Ishikawa (cell line): ENCODE data around the gene BIN2.

Source experiments
- CEBPB ChIP-seq: IDR thresholded peaks from 2 replicates; pipeline ENCODE4 v1.6.1; 2012
- CREB1 ChIP-seq: IDR thresholded peaks from 2 replicates; pipeline ENCODE4 v1.6.1; 2012; ENCODE audit warnings: low read depth
- EP300 ChIP-seq: IDR thresholded peaks from 2 replicates; pipeline ENCODE4 v1.6.1; 2012; ENCODE audit warnings: borderline replicate concordance
- MAX ChIP-seq: IDR thresholded peaks from 2 replicates; pipeline ENCODE4 v1.6.1; 2012
- NFIC ChIP-seq: IDR thresholded peaks from 2 replicates; pipeline ENCODE4 v1.6.1; 2012
- RAD21 ChIP-seq: IDR thresholded peaks from 2 replicates; pipeline ENCODE4 v1.6.1; 2012; ENCODE audit warnings: low read depth
- REST ChIP-seq: IDR thresholded peaks from 2 replicates; pipeline ENCODE4 v1.6.1; 2012; ENCODE audit warnings: low read depth, mild to moderate bottlenecking
- TAF1 ChIP-seq: IDR thresholded peaks from 2 replicates; pipeline ENCODE4 v1.6.1; 2012; ENCODE audit warnings: low read depth, mild to moderate bottlenecking
- YY1 ChIP-seq: IDR thresholded peaks from 2 replicates; pipeline ENCODE4 v1.6.1; 2012; ENCODE audit warnings: low read depth
- ZBTB7A ChIP-seq: IDR thresholded peaks from 2 replicates; pipeline ENCODE4 v1.6.1; 2012; ENCODE audit warnings: low read depth

GRCh38 chr12:51333536-51333935 is 9.6 kb upstream of the BIN2 start:
- TF ChIP-seq REST (no peak), NFIC (no peak), EP300 (no peak), RAD21 (no peak), MAX (no peak), TAF1 (no peak), CREB1 (no peak), CEBPB (no peak), ZBTB7A (no peak), YY1 (no peak)
